NT2/D1 (cell line): ENCODE measurements around the gene GXYLT1.

Experiments
- SUZ12 ChIP-seq: IDR thresholded peaks from 2 replicates; pipeline ENCODE4 v1.6.1; 2011; ENCODE audit not compliant: insufficient read length, insufficient read depth; ENCODE audit errors: extremely low read depth
- YY1 ChIP-seq: IDR thresholded peaks from 2 replicates; pipeline ENCODE4 v1.6.1; 2011; ENCODE audit not compliant: insufficient read length, insufficient read depth
- ZNF274 ChIP-seq: IDR thresholded peaks from 2 replicates; pipeline ENCODE4 v1.6.1; 2011; ENCODE audit warnings: mild to moderate bottlenecking, low read depth, low read length

GRCh38 chr12:42130672-42131402, 13.8 kb downstream of the GXYLT1 start:
- no peak for TF ChIP-seq YY1
- TF ChIP-seq ZNF274, result no peak
- TF ChIP-seq SUZ12, result no peak
